Liver (tissue), 9 donors: ENCODE data around the gene TCFL5. TPM values are rescaled to one million over a fixed set of nuclear protein-coding genes. Genes with fewer than 3 reads are reported as not detected.

Experiments used
- DNase-seq: peaks from one replicate; pipeline ENCODE4 v3.0.0-alpha.2; 2017; ENCODE audit warnings: low spot score
- H3K27ac ChIP-seq, 2 donors: one replicate each; pipeline ENCODE4 v1.7.0; 2013; ENCODE audit warnings: inconsistent platforms in 2 of 2, low read length in 2 of 2, control low read depth in 1 of 2, low read depth in 1 of 2, mild to moderate bottlenecking in 1 of 2
- H3K27me3 ChIP-seq, 4 donors: one replicate each; pipeline versions ENCODE4 v1.6.1 to v1.7.0; 2013; ENCODE audit warnings: low read length in 3 of 4, inconsistent platforms in 1 of 4, mild to moderate bottlenecking in 1 of 4, moderate library complexity in 1 of 4; ENCODE audit not compliant: control insufficient read depth in 4 of 4, insufficient read depth in 4 of 4
- H3K36me3 ChIP-seq, 4 donors: one replicate each; pipeline versions ENCODE4 v1.6.1 to v1.7.0; 2013; ENCODE audit warnings: low read length in 3 of 4, mild to moderate bottlenecking in 3 of 4, low read depth in 1 of 4, moderate library complexity in 1 of 4; ENCODE audit not compliant: control insufficient read depth in 4 of 4, insufficient read depth in 3 of 4
- H3K4me1 ChIP-seq, 4 donors: one replicate each; pipeline versions ENCODE4 v1.6.1 to v1.7.0; 2013; ENCODE audit warnings: low read length in 3 of 4, mild to moderate bottlenecking in 3 of 4, moderate library complexity in 1 of 4; ENCODE audit not compliant: control insufficient read depth in 4 of 4, insufficient read depth in 4 of 4
- H3K4me3 ChIP-seq, 3 donors: one replicate each; pipeline versions ENCODE4 v1.6.1 to v1.7.0; 2013; ENCODE audit warnings: low read length in 3 of 3, control low read depth in 1 of 3, low read depth in 1 of 3, mild to moderate bottlenecking in 1 of 3
- H3K9ac ChIP-seq, 2 donors: one replicate each; pipeline ENCODE4 v1.7.0; 2013; ENCODE audit warnings: low read length in 2 of 2, mild to moderate bottlenecking in 2 of 2, moderate library complexity in 2 of 2, control low read depth in 1 of 2, low read depth in 1 of 2
- H3K9me3 ChIP-seq, 4 donors: one replicate each; pipeline versions ENCODE4 v1.6.1 to v1.7.0; 2013; ENCODE audit warnings: low read length in 3 of 4; ENCODE audit not compliant: control insufficient read depth in 4 of 4
- ATF3 ChIP-seq: IDR thresholded peaks from 2 replicates; pipeline ENCODE4 v1.6.1; 2016; ENCODE audit warnings: antibody characterized with exemption
- CTCF ChIP-seq: fragments of 150-350 bp; IDR thresholded peaks from 2 replicates; pipeline ENCODE4 v1.5.1; 2017; ENCODE audit warnings: improper control_type of control experiment, low read depth, low read length; ENCODE audit not compliant: missing input control
- EGR1 ChIP-seq, 2 donors: IDR thresholded peaks; 2 replicates each; pipeline ENCODE4 v1.6.1; 2016 to 2018; ENCODE audit warnings: antibody characterized with exemption in 2 of 2, low read depth in 2 of 2
- FOXA1 ChIP-seq: IDR thresholded peaks from 2 replicates; pipeline ENCODE4 v1.6.1; 2016; ENCODE audit warnings: antibody characterized with exemption
- FOXA2 ChIP-seq: IDR thresholded peaks from 2 replicates; pipeline ENCODE4 v1.6.1; 2016; ENCODE audit warnings: antibody characterized with exemption
- GABPA ChIP-seq, 2 donors: IDR thresholded peaks in 1 of 2; conservative IDR thresholded peaks in 1 of 2; 2 replicates each; pipeline ENCODE4 v1.6.1; 2016; ENCODE audit warnings: antibody characterized with exemption in 2 of 2, mild to moderate bottlenecking in 1 of 2, moderate library complexity in 1 of 2
- HNF4A ChIP-seq, 2 donors: conservative IDR thresholded peaks; 2 replicates each; pipeline ENCODE4 v1.6.1; 2016; ENCODE audit warnings: antibody characterized with exemption in 2 of 2, mild to moderate bottlenecking in 2 of 2
- HNF4G ChIP-seq: IDR thresholded peaks from 2 replicates; pipeline ENCODE4 v1.6.1; 2016; ENCODE audit warnings: antibody characterized with exemption
- JUND ChIP-seq, 2 donors: IDR thresholded peaks; 2 replicates each; pipeline ENCODE4 v1.6.1; 2016; ENCODE audit warnings: antibody characterized with exemption in 2 of 2
- MAX ChIP-seq: IDR thresholded peaks from 2 replicates; pipeline ENCODE4 v1.6.1; 2016; ENCODE audit warnings: antibody characterized with exemption
- NR2F2 ChIP-seq: IDR thresholded peaks from 2 replicates; pipeline ENCODE4 v1.6.1; 2016; ENCODE audit warnings: antibody characterized with exemption
- RAD21 ChIP-seq, 2 donors: IDR thresholded peaks; 2 replicates each; pipeline ENCODE4 v1.6.1; 2016; ENCODE audit warnings: antibody characterized with exemption in 2 of 2, mild to moderate bottlenecking in 2 of 2
- REST ChIP-seq: IDR thresholded peaks from 2 replicates; pipeline ENCODE4 v1.6.1; 2016; ENCODE audit warnings: antibody characterized with exemption, mild to moderate bottlenecking
- RXRA ChIP-seq, 2 donors: IDR thresholded peaks; 2 replicates each; pipeline ENCODE4 v1.6.1; 2017 to 2018; ENCODE audit warnings: antibody characterized with exemption in 2 of 2, mild to moderate bottlenecking in 1 of 2
- SP1 ChIP-seq: IDR thresholded peaks from 2 replicates; pipeline ENCODE4 v1.6.1; 2018; ENCODE audit warnings: antibody characterized with exemption, mild to moderate bottlenecking
- TAF1 ChIP-seq: conservative IDR thresholded peaks from 2 replicates; pipeline ENCODE4 v1.6.1; 2016; ENCODE audit warnings: antibody characterized with exemption, mild to moderate bottlenecking
- YY1 ChIP-seq: IDR thresholded peaks from 2 replicates; pipeline ENCODE4 v1.6.1; 2016; ENCODE audit warnings: antibody characterized with exemption, mild to moderate bottlenecking
- ZBTB33 ChIP-seq: IDR thresholded peaks from 2 replicates; pipeline ENCODE4 v1.6.1; 2016; ENCODE audit warnings: antibody characterized with exemption
- WGBS: extraction: QIAGEN DNeasy Blood & Tissue Kit; methylation state at CpG from one replicate; pipeline ENCODE4 v1.1.7; 2013; 5-methylcytosine and 5-hydroxymethylcytosine counted together
- polyA plus RNA-seq, 2 donors: library from polyadenylated mRNA; stranded (reverse) in 1 of 2; unstranded in 1 of 2; fragments of 200-250 nt in 1 of 2; fragments of >200 nt in 1 of 2; fragmentation: Nextera tagmentation in 1 of 2; extraction: Ambion mirVana in 1 of 2; gene quantifications; one replicate each; pipeline versions ENCODE4 v1.2.1 to v1.2.3, GENCODE V29; 2013 to 2015
- total RNA-seq, 2 donors: library from RNA; depleted of rRNA; stranded (reverse); fragments of >200 nt; gene quantifications; one replicate each; pipeline ENCODE4 v1.2.3, GENCODE V29; 2014
- donor health status: healthy.
- donor health status: healthy.
- donor health status: healthy.
- donor health status: healthy.
- donor health status: healthy.

TCFL5 gene
- total and polyA plus RNA-seq, 4 donors, result 0.79 to 3.8 (median 2.2) TPM

- H3K9me3 ChIP-seq, result no peaks in the 10 kb centered on the region
- peaks cover 5 to 24% (median 16%) of the 10 kb centered on the region in 4 donors for H3K36me3 ChIP-seq
- no peaks in the 10 kb centered on the region for H3K27me3 ChIP-seq
- peak overlapping the region; percentile 19 to 51 for H3K27ac ChIP-seq
- peaks cover 17 to 46% (median 30%) of the 10 kb centered on the region in 4 donors for H3K4me1 ChIP-seq
- no peak for TF ChIP-seq EGR1 (IDR thresholded peaks at IDR 0.05; ENCODE audit: low read depth in 2 of 2)
- no peak for TF ChIP-seq FOXA1
- no peak for TF ChIP-seq FOXA2
- no peak for TF ChIP-seq HNF4G
- no peak for TF ChIP-seq ZBTB33
- TF ChIP-seq NR2F2, result no peak
- no peak for TF ChIP-seq TAF1
- TF ChIP-seq HNF4A (conservative IDR thresholded peaks at IDR 0.05), result no peak
- no peak for TF ChIP-seq MAX
- no peak for TF ChIP-seq YY1
- TF ChIP-seq GABPA (IDR thresholded peaks at IDR 0.05 in 1 of 2, conservative IDR thresholded peaks at IDR 0.05 in 1 of 2), result no peak
- no peak for TF ChIP-seq SP1
- TF ChIP-seq RAD21 (IDR thresholded peaks at IDR 0.05), result no peak
- TF ChIP-seq JUND (IDR thresholded peaks at IDR 0.05), result no peak
- TF ChIP-seq CTCF, result no peak
- no peak for TF ChIP-seq RXRA (IDR thresholded peaks at IDR 0.05)
- no peak for TF ChIP-seq REST
- no peak for TF ChIP-seq ATF3
- H3K9ac ChIP-seq, result no peak overlapping the region
- peak overlapping the region in 1 of 3 donors; percentile 94 for H3K4me3 ChIP-seq
- 29% methylated on average over 25 of the region's 25 CpGs for WGBS
- no peak for DNase-seq
Observed at GRCh38 chr20:62804021-62804626, 57.5 kb downstream of the TCFL5 start.
